Superior temporal gyrus (tissue), 1 donor: ENCODE data around the gene PCDHGB4.
"Not testable (repeated sequence)": the region's sequence is repeated elsewhere in the genome, so short reads cannot be mapped to it uniquely, and the experiment has no call there.

Experiments
- DNase-seq: peaks from one replicate; pipeline ENCODE4 v3.0.0-alpha.2; 2016; ENCODE audit errors: extremely low spot score

PCDHGB4 gene

DNA sequence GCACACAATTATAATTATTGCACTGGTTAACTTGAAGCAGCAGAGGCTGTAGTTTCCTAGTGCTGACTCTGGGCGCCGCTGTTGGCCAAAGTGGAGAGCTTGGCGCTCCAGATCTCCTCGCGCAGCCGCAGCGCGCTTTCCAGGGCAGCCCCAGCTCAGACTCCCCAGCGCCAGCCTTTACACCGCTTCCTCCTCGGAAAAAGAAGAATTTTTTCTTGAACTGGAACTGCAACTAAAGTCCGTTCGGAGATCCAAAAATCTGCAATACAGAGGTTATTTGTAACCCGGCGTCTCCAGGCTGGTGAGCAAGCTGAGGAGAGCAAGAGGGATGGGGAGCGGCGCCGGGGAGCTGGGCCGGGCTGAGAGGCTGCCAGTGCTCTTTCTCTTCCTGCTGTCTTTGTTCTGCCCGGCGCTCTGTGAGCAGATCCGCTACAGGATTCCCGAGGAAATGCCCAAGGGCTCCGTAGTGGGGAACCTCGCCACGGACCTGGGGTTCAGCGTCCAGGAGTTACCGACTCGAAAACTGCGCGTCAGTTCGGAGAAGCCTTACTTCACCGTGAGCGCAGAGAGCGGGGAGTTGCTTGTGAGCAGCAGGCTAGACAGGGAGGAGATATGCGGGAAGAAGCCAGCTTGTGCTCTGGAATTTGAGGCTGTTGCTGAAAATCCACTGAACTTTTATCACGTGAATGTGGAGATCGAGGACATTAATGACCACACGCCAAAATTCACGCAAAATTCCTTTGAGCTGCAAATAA is at the start of gene PCDHGB4:
TSS of gene PCDHGB4 (plus strand) at position 142 of the 755 bp plus-strand sequence. CDS start at position 329, 187 bp downstream.
- not testable (repeated sequence) for DNase-seq

DNA sequence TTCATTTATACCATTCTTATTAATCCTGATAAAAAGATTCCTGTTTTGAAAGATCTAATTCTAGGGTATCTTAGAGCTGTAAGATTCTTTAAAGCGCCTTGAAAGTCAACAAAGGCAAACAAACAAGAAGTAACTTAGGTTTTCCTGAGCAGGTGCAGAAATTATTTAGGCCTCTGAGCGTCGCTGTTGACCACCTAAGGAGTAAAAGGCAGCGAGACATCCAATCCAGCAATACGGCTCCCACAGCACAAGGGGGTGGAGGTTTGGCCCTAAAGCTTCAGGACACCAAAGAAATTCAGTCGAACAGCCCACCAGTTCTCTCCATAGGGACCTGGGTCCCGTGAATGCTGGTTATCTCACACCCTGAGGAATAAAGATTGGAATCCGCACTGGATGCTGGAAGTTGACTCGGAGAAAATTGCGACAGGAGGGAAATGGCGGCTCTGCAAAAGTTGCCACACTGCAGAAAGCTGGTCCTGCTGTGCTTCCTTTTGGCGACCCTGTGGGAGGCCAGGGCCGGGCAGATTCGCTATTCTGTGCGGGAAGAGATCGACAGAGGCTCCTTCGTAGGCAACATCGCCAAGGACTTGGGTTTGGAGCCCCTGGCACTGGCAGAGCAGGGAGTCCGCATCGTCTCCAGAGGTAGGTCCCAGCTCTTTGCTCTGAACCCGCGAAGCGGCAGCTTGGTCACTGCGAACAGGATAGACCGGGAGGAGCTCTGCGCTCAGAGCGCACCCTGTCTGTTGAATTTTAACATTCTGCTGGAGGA is 48.8 kb upstream of the PCDHGB4 start, which contains the start of gene PCDHGA2:
TSS of gene PCDHGA2 (plus strand) at position 223 of the 769 bp plus-strand sequence.
- DNase-seq: no peak

DNA sequence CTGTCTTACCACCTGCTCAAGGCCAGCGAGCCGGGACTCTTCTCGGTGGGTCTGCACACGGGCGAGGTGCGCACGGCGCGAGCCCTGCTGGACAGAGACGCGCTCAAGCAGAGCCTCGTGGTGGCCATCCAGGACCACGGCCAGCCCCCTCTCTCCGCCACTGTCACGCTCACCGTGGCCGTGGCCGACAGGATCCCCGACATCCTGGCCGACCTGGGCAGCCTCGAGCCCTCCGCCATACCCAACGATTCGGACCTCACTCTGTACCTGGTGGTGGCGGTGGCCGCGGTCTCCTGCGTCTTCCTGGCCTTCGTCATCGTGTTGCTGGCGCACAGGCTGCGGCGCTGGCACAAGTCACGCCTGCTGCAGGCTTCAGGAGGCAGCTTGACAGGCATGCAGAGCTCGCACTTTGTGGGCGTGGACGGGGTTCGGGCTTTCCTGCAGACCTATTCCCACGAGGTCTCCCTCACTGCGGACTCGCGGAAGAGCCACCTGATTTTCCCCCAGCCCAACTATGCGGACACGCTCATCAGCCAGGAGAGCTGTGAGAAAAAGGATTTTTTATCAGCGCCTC is 46.6 kb upstream of the PCDHGB4 start:
- DNase-seq: not testable (repeated sequence)

DNA sequence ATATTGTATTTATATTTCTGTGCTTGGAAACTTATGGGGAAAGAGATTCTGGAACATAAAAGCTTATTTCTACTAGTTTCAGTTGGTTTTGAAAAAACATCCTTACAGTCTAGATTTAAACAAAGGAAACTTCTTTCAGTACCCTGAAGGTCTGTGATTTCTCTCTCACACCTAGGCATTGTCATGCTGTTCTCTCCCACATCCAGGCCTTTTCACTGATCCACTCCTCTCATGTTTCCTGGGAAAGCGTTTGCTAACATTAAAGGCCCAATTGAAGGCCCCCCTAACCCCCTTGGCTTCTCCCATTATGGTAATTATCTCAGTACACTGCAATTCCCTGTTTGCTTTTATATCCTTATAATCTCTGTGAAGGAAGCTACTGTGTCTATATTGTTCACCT is 44.7 kb upstream of the PCDHGB4 start:
- DNase-seq: no peak

DNA sequence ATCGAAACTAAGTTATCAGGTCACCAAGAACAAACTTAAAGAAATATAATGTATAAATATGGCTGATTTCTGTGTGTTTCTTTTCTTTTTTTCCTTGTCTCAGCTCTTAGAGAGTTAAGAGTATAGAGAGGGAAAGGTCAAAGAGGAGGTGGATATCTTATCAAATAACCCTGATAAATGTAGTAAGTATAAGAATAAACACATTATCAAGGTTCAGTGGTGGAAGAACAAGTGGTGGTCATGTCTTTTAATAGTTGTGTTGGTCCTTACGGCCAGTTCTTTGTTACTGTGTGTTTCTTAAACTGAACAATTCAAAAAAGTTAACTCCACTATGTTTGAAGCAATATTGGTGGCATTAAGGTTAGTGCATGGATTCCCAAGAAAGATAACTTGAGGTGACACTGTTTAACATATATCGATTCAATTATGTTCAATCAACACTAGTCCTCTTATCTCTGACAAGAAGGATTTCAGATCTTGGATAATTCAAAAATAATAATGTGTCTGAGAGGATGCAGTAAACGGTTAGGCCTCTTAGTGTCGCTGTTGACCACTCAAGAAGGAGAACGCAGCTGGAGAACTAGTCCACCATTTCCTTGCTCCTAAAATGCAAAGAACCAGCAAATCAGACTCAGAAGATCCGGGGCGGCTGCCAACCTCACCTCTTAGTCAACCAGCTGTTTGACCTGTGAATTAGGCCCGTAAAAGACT is 44.1 kb upstream of the PCDHGB4 start, which contains the start of gene PCDHGA3:
TSS of gene PCDHGA3 (plus strand) at position 588 of the 711 bp plus-strand sequence. CDS start 205 bp downstream, outside the sequence.
- no peak for DNase-seq

DNA sequence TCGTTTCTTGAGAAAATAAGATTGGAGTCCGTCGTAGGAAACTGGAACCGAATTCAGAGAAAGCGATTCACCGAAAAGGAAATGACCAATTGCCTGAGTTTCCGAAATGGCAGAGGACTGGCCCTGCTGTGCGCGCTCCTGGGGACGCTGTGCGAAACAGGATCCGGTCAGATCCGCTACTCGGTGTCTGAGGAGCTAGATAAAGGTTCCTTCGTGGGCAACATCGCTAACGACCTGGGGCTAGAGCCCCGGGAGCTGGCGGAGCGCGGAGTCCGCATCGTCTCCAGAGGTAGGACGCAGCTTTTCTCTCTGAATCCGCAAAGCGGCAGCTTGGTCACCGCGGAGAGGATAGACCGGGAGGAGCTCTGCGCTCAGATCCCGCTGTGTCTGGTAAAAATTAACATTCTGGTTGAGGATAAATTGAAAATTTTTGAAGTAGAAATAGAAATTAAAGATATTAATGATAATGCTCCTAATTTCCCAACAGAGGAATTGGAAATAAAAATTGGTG is 43.5 kb upstream of the PCDHGB4 start:
- DNase-seq: no peak

DNA sequence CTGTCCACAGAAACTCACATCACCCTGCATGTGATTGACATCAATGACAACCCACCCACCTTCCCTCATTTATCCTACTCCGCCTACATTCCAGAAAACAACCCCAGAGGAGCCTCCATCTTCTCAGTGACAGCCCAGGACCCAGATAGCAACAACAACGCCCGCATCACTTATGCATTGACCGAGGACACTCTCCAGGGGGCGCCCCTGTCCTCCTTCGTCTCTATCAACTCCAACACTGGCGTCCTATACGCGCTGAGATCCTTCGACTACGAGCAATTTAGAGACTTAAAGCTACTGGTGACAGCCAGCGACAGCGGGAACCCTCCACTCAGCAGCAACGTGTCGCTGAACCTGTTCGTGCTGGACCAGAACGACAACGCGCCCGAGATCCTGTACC is 42.2 kb upstream of the PCDHGB4 start:
- DNase-seq: no peak

DNA sequence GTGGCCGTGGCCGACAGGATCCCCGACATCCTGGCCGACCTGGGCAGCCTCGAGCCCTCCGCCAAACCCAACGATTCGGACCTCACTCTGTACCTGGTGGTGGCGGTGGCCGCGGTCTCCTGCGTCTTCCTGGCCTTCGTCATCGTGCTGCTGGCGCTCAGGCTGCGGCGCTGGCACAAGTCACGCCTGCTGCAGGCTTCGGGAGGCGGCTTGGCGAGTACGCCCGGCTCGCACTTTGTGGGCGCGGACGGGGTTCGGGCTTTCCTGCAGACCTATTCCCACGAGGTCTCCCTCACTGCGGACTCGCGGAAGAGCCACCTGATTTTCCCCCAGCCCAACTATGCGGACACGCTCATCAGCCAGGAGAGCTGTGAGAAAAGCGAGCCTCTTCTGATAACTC is 41.5 kb upstream of the PCDHGB4 start:
- DNase-seq: not testable (repeated sequence)

DNA sequence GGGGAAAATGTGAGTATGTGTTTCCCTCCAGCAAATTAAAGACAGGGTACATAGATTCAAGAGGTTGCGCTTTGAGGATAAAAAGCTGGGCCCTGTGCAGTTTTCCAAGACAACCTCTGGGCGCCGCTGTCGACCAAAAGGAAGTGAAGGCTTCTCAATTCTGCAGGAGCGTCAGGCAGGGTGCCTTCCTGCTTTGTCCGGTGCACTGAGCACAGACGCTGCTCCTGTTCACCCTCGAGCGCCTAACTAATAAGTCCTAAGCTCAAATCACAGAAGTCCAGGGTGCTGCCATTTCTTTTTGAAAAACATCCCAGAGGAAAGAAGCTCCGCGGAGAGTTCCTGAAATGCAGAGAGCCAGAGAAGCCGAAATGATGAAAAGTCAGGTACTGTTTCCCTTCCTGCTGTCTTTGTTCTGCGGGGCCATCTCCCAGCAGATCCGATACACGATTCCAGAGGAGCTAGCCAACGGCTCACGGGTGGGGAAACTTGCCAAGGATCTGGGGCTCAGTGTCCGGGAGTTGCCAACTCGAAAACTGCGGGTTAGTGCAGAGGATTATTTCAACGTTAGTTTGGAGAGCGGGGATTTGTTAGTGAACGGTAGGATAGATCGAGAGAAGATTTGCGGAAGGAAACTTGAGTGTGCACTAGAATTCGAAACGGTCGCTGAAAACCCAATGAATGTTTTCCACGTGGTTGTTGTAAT is 37.4 kb upstream of the PCDHGB4 start, which contains the start of gene PCDHGB1:
TSS of gene PCDHGB1 (plus strand) at position 183 of the 703 bp plus-strand sequence. CDS start at position 345, 162 bp downstream.
- DNase-seq: peak; percentile 25

DNA sequence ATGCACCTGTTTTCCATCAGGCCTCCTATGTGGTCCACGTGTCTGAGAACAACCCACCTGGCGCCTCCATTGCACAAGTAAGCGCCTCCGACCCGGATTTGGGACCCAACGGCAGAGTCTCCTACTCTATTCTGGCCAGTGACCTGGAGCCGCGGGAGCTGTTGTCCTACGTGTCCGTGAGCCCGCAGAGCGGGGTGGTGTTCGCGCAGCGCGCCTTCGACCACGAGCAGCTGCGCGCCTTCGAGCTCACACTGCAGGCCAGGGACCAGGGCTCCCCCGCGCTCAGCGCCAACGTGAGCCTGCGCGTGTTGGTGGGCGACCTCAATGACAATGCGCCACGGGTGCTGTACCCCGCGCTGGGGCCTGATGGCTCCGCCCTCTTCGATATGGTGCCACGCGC is 35.9 kb upstream of the PCDHGB4 start:
- DNase-seq: no peak

DNA sequence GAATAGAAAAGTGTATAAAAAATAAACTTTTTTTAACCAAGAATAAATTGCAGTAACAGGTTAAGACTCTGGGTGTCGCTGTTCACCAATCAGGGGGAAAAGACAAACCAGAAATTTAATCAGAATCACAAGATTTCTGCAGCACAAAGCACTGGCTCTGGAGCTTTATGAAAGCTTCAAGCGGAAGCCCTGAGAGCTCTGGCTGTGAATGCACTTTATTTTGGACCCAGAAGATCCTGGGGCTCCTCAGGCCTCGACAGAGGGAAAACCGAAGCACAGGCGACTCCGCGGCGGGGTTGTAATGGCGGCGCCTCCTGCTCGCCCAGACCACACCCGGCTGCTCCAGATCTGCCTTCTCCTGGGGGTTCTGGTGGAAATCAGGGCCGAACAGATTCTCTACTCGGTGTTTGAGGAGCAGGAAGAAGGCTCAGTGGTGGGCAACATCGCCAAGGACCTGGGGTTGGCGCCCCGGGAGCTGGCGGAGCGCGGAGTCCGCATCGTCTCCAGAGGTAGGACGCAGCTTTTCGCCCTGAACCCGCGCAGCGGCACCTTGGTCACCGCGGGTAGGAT is 32.5 kb upstream of the PCDHGB4 start, which contains the start of gene PCDHGA4:
TSS of gene PCDHGA4 (plus strand) at position 122 of the 570 bp plus-strand sequence. CDS start at position 209, 87 bp downstream.
- no peak for DNase-seq

DNA sequence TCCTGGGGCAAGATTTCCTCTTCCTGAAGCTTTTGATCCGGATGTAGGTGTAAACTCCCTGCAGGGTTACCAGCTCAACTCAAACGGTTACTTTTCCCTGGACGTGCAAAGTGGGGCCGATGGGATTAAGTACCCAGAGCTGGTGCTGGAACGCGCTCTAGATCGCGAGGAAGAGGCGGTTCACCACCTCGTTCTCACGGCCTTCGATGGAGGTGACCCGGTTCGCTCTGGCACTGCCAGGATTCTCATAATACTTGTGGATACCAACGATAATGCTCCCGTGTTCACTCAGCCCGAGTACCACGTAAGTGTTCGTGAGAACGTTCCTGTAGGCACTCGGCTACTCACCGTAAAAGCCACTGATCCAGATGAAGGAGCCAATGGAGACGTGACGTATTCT is 31.9 kb upstream of the PCDHGB4 start:
- no peak for DNase-seq

DNA sequence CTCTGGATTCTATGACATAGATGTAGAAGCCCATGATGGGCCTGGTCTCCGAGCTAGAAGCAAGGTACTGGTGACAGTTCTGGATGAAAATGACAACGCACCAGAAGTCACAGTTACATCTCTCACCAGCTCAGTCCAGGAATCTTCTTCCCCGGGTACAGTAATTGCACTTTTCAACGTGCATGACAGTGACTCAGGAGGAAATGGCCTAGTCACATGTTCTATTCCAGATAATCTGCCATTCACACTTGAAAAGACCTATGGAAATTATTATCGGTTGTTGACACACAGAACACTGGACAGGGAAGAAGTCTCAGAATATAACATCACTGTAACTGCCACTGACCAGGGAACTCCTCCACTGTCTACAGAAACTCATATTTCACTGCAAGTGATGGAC is 31.4 kb upstream of the PCDHGB4 start:
- DNase-seq: no peak

DNA sequence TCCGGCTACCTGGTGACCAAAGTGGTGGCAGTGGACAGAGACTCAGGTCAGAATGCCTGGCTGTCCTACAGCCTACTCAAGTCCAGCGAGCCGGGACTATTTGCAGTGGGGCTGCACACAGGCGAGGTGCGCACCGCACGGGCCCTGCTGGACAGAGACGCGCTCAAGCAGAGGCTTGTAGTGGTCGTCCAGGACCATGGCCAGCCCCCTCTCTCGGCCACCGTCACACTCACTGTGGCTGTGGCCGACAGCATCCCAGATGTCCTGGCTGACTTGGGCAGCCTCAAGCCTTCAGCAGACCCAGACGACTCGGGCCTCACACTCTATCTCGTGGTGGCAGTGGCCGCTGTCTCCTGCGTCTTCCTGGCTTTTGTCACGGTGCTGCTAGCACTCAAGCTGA is 30.5 kb upstream of the PCDHGB4 start:
- DNase-seq: no peak

DNA sequence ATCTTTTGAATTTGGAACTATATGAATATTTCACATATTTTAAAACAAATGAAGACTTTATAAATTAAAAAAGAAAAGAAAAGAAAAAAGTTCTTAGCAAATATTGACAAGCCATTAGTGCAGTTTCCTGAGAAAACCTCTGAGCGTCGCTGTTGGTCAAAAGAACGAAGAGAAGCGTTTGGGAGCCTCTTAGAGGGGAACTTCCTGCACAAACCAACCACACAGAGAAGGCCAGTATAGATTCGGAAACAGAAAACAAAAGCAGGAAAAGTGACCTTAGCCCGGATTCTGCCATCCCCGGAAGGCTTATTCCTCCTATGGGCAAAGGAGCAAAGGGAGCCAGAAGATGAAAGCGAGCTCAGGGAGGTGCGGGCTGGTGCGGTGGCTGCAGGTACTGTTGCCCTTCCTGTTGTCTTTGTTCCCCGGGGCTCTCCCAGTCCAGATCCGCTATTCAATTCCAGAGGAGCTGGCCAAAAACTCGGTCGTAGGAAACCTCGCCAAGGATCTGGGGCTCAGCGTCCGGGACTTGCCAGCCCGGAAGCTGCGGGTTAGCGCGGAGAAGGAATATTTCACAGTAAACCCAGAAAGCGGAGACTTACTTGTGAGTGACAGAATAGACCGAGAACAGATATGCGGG is 27.6 kb upstream of the PCDHGB4 start, which contains the start of gene PCDHGB2:
TSS of gene PCDHGB2 (plus strand) at position 205 of the 637 bp plus-strand sequence. CDS start at position 347, 142 bp downstream.
- peak; percentile 39 for DNase-seq

DNA sequence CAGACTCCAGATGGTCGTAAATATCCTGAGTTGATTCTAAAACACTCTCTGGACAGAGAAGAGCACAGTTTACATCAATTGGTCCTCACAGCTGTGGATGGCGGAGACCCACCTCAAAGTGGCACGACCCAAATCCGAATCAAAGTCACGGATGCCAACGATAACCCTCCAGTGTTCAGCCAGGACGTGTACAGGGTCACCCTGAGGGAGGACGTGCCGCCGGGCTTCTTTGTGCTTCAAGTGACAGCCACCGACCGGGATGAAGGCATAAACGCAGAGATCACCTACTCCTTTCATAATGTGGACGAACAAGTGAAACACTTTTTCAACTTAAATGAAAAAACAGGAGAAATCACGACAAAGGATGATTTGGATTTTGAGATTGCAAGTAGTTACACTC is 26.8 kb upstream of the PCDHGB4 start:
- no peak for DNase-seq

DNA sequence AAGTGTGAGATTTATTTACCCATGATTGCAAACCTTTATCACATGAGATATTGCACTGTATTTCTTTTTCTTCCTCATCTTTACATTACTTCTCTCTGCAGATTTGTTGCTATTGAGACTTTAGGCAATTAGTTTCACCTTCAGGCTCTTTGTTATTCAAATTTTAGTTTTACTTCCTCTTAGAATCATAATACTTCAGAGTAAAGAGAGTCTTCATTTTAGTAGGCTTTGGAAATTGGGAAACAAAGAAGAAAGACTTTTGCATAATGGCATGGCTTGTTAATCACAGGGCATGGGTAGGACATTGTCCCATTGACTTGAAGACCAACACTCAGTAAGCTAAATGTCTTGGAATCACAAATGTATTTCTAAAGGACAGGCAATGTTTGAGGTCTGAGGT is 24.8 kb upstream of the PCDHGB4 start:
- no peak for DNase-seq

DNA sequence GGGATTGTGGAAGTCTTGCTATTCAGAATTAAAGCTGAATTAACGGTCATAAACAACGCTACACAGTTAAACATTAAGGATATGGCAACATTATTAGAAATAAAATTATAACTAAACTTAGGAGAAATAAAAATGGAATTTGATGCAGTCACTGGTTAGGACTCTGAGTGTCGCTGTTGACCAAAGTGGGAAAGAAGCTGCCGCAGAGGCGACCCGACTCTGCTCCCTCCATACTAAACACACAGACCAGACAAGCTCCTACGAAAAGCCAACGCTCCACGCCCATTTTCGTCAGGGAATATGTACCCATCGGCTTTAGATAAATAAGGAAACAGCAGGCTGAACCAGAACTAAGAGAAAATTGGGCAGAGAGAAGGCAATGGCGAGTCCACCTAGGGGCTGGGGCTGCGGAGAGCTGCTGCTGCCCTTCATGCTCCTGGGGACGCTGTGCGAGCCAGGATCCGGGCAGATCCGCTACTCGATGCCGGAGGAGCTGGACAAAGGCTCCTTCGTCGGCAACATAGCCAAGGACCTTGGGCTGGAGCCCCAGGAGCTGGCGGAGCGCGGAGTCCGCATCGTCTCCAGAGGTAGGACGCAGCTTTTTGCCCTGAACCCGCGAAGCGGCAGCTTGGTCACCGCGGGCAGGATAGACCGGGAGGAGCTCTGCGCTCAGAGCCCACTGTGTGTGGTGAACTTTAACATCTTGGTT is 23.4 kb upstream of the PCDHGB4 start, which contains the start of gene PCDHGA5:
TSS of gene PCDHGA5 (plus strand) at position 211 of the 709 bp plus-strand sequence. CDS start at position 380, 169 bp downstream.
- DNase-seq: no peak
